ENCODE results near the gene DIRAS1.
"Not testable (repeated sequence)": the region's sequence is repeated elsewhere in the genome, so short reads cannot be mapped to it uniquely, and the experiment has no call there.

The DIRAS1 gene

GRCh38 chr19:2685204-2685704, 35.9 kb downstream of the DIRAS1 start:
- no peak for DNase-seq (ENCODE audit: low read depth in 1 of 2, low spot score in 1 of 2)
- H3K27me3 ChIP-seq (ENCODE audit: insufficient read depth, poor library complexity, severe bottlenecking) = no peaks in the 10 kb centered on the region
- H3K27ac ChIP-seq (replicated peaks) = no peak overlapping the region
- H3K4me3 ChIP-seq (replicated peaks; ENCODE audit: insufficient read depth, low read length) = no peak overlapping the region
- TF ChIP-seq REST (IDR thresholded peaks at IDR 0.05; ENCODE audit: insufficient replicate concordance, low read depth) (no peak), GABPA (IDR thresholded peaks at IDR 0.05; ENCODE audit: low read depth) (no peak), SPI1 (IDR thresholded peaks at IDR 0.05; ENCODE audit: borderline replicate concordance, low read depth) (no peak), POLR2AphosphoS5 (IDR thresholded peaks at IDR 0.05; ENCODE audit: low read depth) (no peak)

GRCh38 chr19:2683430-2684003, 37.7 kb downstream of the DIRAS1 start:
- H3K4me3 ChIP-seq (replicated peaks; ENCODE audit: insufficient read depth, low read length) = no peak overlapping the region
- no peak for TF ChIP-seq REST (IDR thresholded peaks at IDR 0.05; ENCODE audit: insufficient replicate concordance, low read depth)
- H3K27ac ChIP-seq (replicated peaks) = no peak overlapping the region
- H3K27me3 ChIP-seq (ENCODE audit: insufficient read depth, poor library complexity, severe bottlenecking) = no peaks in the 10 kb centered on the region
- no peak for DNase-seq (ENCODE audit: low read depth in 1 of 2, low spot score in 1 of 2)

GRCh38 chr19:2680808-2681207, 40.4 kb downstream of the DIRAS1 start:
- TF ChIP-seq GABPA (IDR thresholded peaks at IDR 0.05; ENCODE audit: low read depth) = no peak
- no peak for TF ChIP-seq CTCF (IDR thresholded peaks at IDR 0.05; ENCODE audit: insufficient read depth, low read length)
- TF ChIP-seq REST (IDR thresholded peaks at IDR 0.05; ENCODE audit: insufficient replicate concordance, low read depth) = no peak
- TF ChIP-seq POLR2AphosphoS5 (IDR thresholded peaks at IDR 0.05; ENCODE audit: low read depth) = no peak
- TF ChIP-seq SPI1 (IDR thresholded peaks at IDR 0.05; ENCODE audit: borderline replicate concordance, low read depth) = no peak
- H3K27ac ChIP-seq (replicated peaks) = no peak overlapping the region
- no peaks in the 10 kb centered on the region for H3K27me3 ChIP-seq (ENCODE audit: insufficient read depth, poor library complexity, severe bottlenecking)
- no peak overlapping the region for H3K4me3 ChIP-seq (replicated peaks; ENCODE audit: insufficient read depth, low read length)
- DNase-seq (ENCODE audit: low read depth in 1 of 2, low spot score in 1 of 2) = no peak

- TF ChIP-seq CTCF (IDR thresholded peaks at IDR 0.05; ENCODE audit: insufficient read depth, low read length) = no peak
Measured at GRCh38 chr19:2679439-2679838, 41.7 kb downstream of the DIRAS1 start.

GRCh38 chr19:2678948-2679347, 42.2 kb downstream of the DIRAS1 start:
- not testable (repeated sequence) for H3K27me3 ChIP-seq (ENCODE audit: insufficient read depth, poor library complexity, severe bottlenecking); DNase-seq (ENCODE audit: low read depth in 1 of 2, low spot score in 1 of 2); H3K4me3 ChIP-seq (replicated peaks; ENCODE audit: insufficient read depth, low read length); H3K27ac ChIP-seq (replicated peaks)

More at GRCh38 chr19:2679439-2679838, 41.7 kb downstream of the DIRAS1 start:
- Histone ChIP-seq H3K4me3 (replicated peaks; ENCODE audit: insufficient read depth, low read length) (no peak overlapping the region), H3K27ac (replicated peaks) (no peak overlapping the region), H3K27me3 (ENCODE audit: insufficient read depth, poor library complexity, severe bottlenecking) (no peaks in the 10 kb centered on the region)
- no peak for DNase-seq (ENCODE audit: low read depth in 1 of 2, low spot score in 1 of 2)

All from HL-60 (cell line).